Gastrocnemius medialis (tissue), 4 donors: ENCODE data around the gene CCDC150.
"Not testable (repeated sequence)": the region's sequence is repeated elsewhere in the genome, so short reads cannot be mapped to it uniquely, and the experiment has no call there.

Source experiments
- POLR2A ChIP-seq, 2 donors: fragments of 450-650 bp; IDR thresholded peaks; one replicate each; pipeline ENCODE4 v1.6.1; 2017; ENCODE audit warnings: antibody characterized with exemption in 2 of 2, mild to moderate bottlenecking in 2 of 2, moderate library complexity in 2 of 2
- TF ChIP-seq, protein P1 (sequence below), 5 experiments: fragments of 450-650 bp in 3 of 5; fragments of 200-600 bp in 2 of 5; sonication (generic) in 2 of 5; IDR thresholded peaks in 4 of 5; conservative IDR thresholded peaks in 1 of 5; 1 replicate in 4 of 5; 2 replicates in 1 of 5; pipeline ENCODE4 v1.5.1; 2016 to 2019; ENCODE audit warnings: antibody characterized with exemption in 5 of 5, mild to moderate bottlenecking in 3 of 5, moderate library complexity in 3 of 5

DNA sequence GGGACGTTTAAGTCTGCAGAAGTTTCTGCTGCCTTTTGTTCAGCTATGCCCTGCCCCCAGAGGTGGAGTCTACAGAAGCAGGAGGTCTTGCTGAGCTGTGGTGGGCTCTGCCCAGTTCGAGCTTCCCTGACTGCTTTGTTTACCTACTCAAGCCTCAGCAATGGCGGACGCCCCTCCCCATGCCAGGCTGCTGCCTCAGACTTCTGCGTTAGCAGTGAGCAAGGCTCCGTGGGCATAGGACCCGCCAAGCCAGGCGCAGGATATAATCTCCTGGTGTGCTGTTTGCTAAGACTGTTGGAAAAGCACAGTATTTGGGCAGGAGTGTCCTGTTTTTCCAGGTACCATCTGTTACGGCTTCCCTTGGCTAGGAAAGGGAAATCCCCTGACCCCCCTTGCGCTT lies 70.5 kb downstream of the CCDC150 start:
- TF ChIP-seq, protein P1, sequence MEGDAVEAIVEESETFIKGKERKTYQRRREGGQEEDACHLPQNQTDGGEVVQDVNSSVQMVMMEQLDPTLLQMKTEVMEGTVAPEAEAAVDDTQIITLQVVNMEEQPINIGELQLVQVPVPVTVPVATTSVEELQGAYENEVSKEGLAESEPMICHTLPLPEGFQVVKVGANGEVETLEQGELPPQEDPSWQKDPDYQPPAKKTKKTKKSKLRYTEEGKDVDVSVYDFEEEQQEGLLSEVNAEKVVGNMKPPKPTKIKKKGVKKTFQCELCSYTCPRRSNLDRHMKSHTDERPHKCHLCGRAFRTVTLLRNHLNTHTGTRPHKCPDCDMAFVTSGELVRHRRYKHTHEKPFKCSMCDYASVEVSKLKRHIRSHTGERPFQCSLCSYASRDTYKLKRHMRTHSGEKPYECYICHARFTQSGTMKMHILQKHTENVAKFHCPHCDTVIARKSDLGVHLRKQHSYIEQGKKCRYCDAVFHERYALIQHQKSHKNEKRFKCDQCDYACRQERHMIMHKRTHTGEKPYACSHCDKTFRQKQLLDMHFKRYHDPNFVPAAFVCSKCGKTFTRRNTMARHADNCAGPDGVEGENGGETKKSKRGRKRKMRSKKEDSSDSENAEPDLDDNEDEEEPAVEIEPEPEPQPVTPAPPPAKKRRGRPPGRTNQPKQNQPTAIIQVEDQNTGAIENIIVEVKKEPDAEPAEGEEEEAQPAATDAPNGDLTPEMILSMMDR (IDR thresholded peaks at IDR 0.05 in 4 of 5, conservative IDR thresholded peaks at IDR 0.05 in 1 of 5), result not testable (repeated sequence)
- not testable (repeated sequence) for TF ChIP-seq POLR2A (IDR thresholded peaks at IDR 0.05)
